HepG2 (cell line): ENCODE results near the gene CDK2. TPM values are rescaled to one million over a fixed set of nuclear protein-coding genes. Genes with fewer than 3 reads are reported as not detected.
A peak's percentile ranks its signal among the peaks of the same experiment; 100 is the strongest.

Experiments used
- ATAC-seq: fragments of 200-7000 bp; cut with Tn5 transposase; 3 replicates; pipeline ENCODE4 v1.9.1; 2020; ENCODE audit warnings: mild to moderate bottlenecking, moderate library complexity
- BruUV-seq: library from RNA; stranded (reverse); fragments of 400-500 nt; replicated peaks from 2 replicates; lab custom pipeline; 2021; lab: Mats Ljungman, UMichigan
- CTCF ChIA-PET: fragments of 300-600 bp; formaldehyde crosslinking; extraction: SDS; loops from one replicate; lab custom pipeline; 2021; ENCODE audit warnings: low total read pairs, inconsistent platforms, low intra/inter-chr PET ratio; lab: Yijun Ruan, JAX
- POLR2A ChIA-PET: fragments of 350-600 bp; sonication (Branson Sonifier 250); formaldehyde crosslinking; loops from one replicate; lab custom pipeline; 2020; ENCODE audit warnings: antibody characterized with exemption, inconsistent platforms; lab: Yijun Ruan, JAX
- DNase-seq: peaks from one replicate; pipeline ENCODE4 v3.0.0-alpha.2; 2015; ENCODE audit warnings: low spot score
- FAIRE-seq: peaks from 3 replicates; lab custom pipeline; 2011; peaks lifted over from hg19 to GRCh38; lab: Jason Lieb, UNC
- H2AFZ ChIP-seq: one replicate; pipeline ENCODE4 v1.6.1; 2011; ENCODE audit warnings: low read length, inconsistent platforms
- H3K27ac ChIP-seq: fragments of 300-600 bp; 3 replicates; pipeline ENCODE4 v1.8.0; 2011; ENCODE audit warnings: mixed run types, mild to moderate bottlenecking, mixed read lengths, low read length, inconsistent platforms; ENCODE audit not compliant: insufficient read depth; ENCODE audit errors: extremely low read length
- H3K27me3 ChIP-seq, 2 experiments: fragments of 200-600 bp in 1 of 2; 2 replicates in 1 of 2; 3 replicates in 1 of 2; pipeline versions ENCODE4 v1.6.0 to v1.8.0; 2011; ENCODE audit warnings: low read length in 2 of 2, mild to moderate bottlenecking in 2 of 2, moderate library complexity in 2 of 2, inconsistent platforms in 1 of 2; ENCODE audit not compliant: insufficient read depth in 2 of 2, control insufficient read depth in 1 of 2
- H3K36me3 ChIP-seq, 2 experiments: fragments of 200-600 bp in 1 of 2; replicated peaks in 1 of 2; 2 replicates in 1 of 2; 3 replicates in 1 of 2; pipeline versions ENCODE4 v1.5.1 to v1.8.0; 2011; ENCODE audit warnings: low read length in 2 of 2, inconsistent platforms in 1 of 2; ENCODE audit not compliant: insufficient read depth in 2 of 2, control insufficient read depth in 1 of 2
- H3K4me1 ChIP-seq: 2 replicates; pipeline ENCODE4 v1.5.1; 2012; ENCODE audit warnings: low read length, inconsistent platforms; ENCODE audit not compliant: insufficient read depth
- H3K4me2 ChIP-seq: 2 replicates; pipeline ENCODE4 v1.6.0; 2011; ENCODE audit warnings: low read depth, low read length, inconsistent platforms
- H3K4me3 ChIP-seq, 3 experiments: fragments of 200-600 bp in 1 of 3; sonication (generic), shearing (Covaris generic) in 1 of 3; replicated peaks in 1 of 3; 2 replicates each; pipeline ENCODE4 v1.5.1; 2011 to 2016; ENCODE audit warnings: low read length in 3 of 3, inconsistent platforms in 2 of 3, low read depth in 2 of 3, mild to moderate bottlenecking in 2 of 3, control low read depth in 1 of 3, mixed read lengths in 1 of 3; ENCODE audit not compliant: insufficient read depth in 1 of 3
- H3K79me2 ChIP-seq: one replicate; pipeline ENCODE4 v1.6.1; 2011; ENCODE audit warnings: low read length, inconsistent platforms; ENCODE audit not compliant: insufficient read depth
- H3K9ac ChIP-seq: 2 replicates; pipeline ENCODE4 v1.6.0; 2011; ENCODE audit warnings: mild to moderate bottlenecking, low read depth, low read length, inconsistent platforms; ENCODE audit not compliant: insufficient read depth
- H3K9me3 ChIP-seq: 2 replicates; pipeline ENCODE4 v1.5.1; 2012; ENCODE audit warnings: mild to moderate bottlenecking, low read length
- H4K20me1 ChIP-seq: 2 replicates; pipeline ENCODE4 v1.6.0; 2011; ENCODE audit warnings: inconsistent platforms, mild to moderate bottlenecking, low read length, moderate library complexity; ENCODE audit not compliant: insufficient read depth
- CEBPZ ChIP-seq: IDR thresholded peaks from 2 replicates; pipeline ENCODE4 v1.6.1; 2012; ENCODE audit warnings: low read length, improper control_type of control experiment
- DZIP1 ChIP-seq: sonication (generic); formaldehyde crosslinking; IDR thresholded peaks from 2 replicates; pipeline ENCODE4 v1.5.0; 2020; ENCODE audit warnings: mild to moderate bottlenecking, missing genetic modification reagents
- E2F5 ChIP-seq: sonication (generic); formaldehyde crosslinking; conservative IDR thresholded peaks from 2 replicates; pipeline ENCODE4 v1.4.0; 2020; ENCODE audit warnings: missing genetic modification reagents
- KAT7 ChIP-seq: IDR thresholded peaks from 2 replicates; pipeline ENCODE4 v1.6.1; 2018; ENCODE audit warnings: borderline replicate concordance, missing compliant biosample characterization
- NAIF1 ChIP-seq: sonication (generic); formaldehyde crosslinking; IDR thresholded peaks from 2 replicates; pipeline ENCODE4 v1.5.0; 2020; ENCODE audit warnings: mild to moderate bottlenecking, missing genetic modification reagents, borderline replicate concordance
- SKI ChIP-seq: fragments of 450-650 bp; IDR thresholded peaks from one replicate; pipeline ENCODE4 v1.6.1; 2018; ENCODE audit warnings: mild to moderate bottlenecking; ENCODE audit not compliant: partially characterized antibody
- XBP1 ChIP-seq: sonication (generic); formaldehyde crosslinking; IDR thresholded peaks from 2 replicates; pipeline ENCODE4 v1.5.0; 2020; ENCODE audit warnings: missing genetic modification reagents
- ZNF580 ChIP-seq: IDR thresholded peaks from 2 replicates; pipeline ENCODE4 v1.6.1; 2016; ENCODE audit warnings: low read depth, borderline replicate concordance
- ZNF747 ChIP-seq: sonication (generic); formaldehyde crosslinking; IDR thresholded peaks from 2 replicates; pipeline ENCODE4 v1.8.1; 2023; ENCODE audit warnings: missing genetic modification reagents, mild to moderate bottlenecking, borderline replicate concordance
- whole genome bisulfite sequencing: methylation state at CpG from one replicate; pipeline ENCODE4 v1.1.6; 2017; ENCODE audit warnings: low lambda C conversion rate; 5-methylcytosine and 5-hydroxymethylcytosine counted together
- in situ Hi-C: cut with HindIII; loops from 2 replicates; pipeline ENCODE4 v1.10.0; 2017; ENCODE audit warnings: low pct_unique_long_range_greater_than_20kb; ENCODE audit not compliant: extremely low pct_ligation_motif_present
- intact Hi-C: fragments of 100-400 bp; cut with micrococcal nuclease; formaldehyde crosslinking; loops from one replicate; pipeline ENCODE4 v1.10.0; 2022; ENCODE audit not compliant: unreplicated experiment
- polyA plus RNA-seq, 8 experiments: library from polyadenylated mRNA; depleted of rRNA in 3 of 8; stranded (reverse) in 7 of 8; unstranded in 1 of 8; fragments of >200 nt; fragmentation: Illumina TruSeq in 4 of 8; extraction: Trizol in 4 of 8; gene quantifications; 2 replicates each; pipeline versions ENCODE4 v1.2.1 to v1.2.3, GENCODE V29; 2011 to 2016; ENCODE audit warnings: low read depth in 4 of 8, missing spikeins in 1 of 8, mixed read lengths in 1 of 8; ENCODE audit not compliant: insufficient read depth in 1 of 8
- total RNA-seq, 5 experiments: library from RNA; depleted of rRNA; stranded (reverse); fragments of >200 nt; fragmentation: Illumina TruSeq; extraction: Trizol; gene quantifications; 2 replicates each; pipeline ENCODE4 v1.2.3, GENCODE V29; 2016; ENCODE audit warnings: low read depth in 1 of 5

CDK2 gene
- total and polyA plus RNA-seq, 2 of the 13 experiments (the other 11 are each of a cell fraction or from before 2014, with no cell fraction given), result 47.5 to 52.6 TPM

GRCh38 chr12:55937981-55938380, 28.6 kb upstream of the CDK2 start:
- WGBS, result 62% methylated on average over 2 of the region's 2 CpGs

More at GRCh38 chr12:55937981-55938380, 28.6 kb upstream of the CDK2 start:
- POLR2A ChIA-PET, result no interaction called here
- no peak for TF ChIP-seq SKI
- TF ChIP-seq DZIP1 (CRISPR knock-in tag), result no peak
- TF ChIP-seq KAT7 (CRISPR knock-in tag), result no peak
- no peak for TF ChIP-seq NAIF1 (CRISPR knock-in tag)
- no peak for TF ChIP-seq XBP1 (CRISPR knock-in tag)
- TF ChIP-seq E2F5 (CRISPR knock-in tag), result no peak
- TF ChIP-seq CEBPZ, result no peak
- no peak for TF ChIP-seq ZNF747 (CRISPR knock-in tag)
- no peak for TF ChIP-seq ZNF580 (CRISPR knock-in tag)
- TF ChIP-seq, all 625 proteins: peak for 0
- in situ Hi-C loops (loop anchor here (5.0 kb wide), 1 partner anchor 201 kb away; no protein-coding TSS in a partner anchor), intact Hi-C loops (no loop called here)
- H3K27ac ChIP-seq, result no peak overlapping the region
- no peak overlapping the region for H2AFZ ChIP-seq
- H3K27me3 ChIP-seq, result 0 out of 5 replicates have a peak, but pooled peaks cover 0 to 1% of the 10 kb centered on the region in 2 experiments
- no peaks in the 10 kb centered on the region for H3K36me3 ChIP-seq
- peaks cover 21% of the 10 kb centered on the region for H3K4me1 ChIP-seq
- no peaks in the 10 kb centered on the region for H3K79me2 ChIP-seq
- no peak overlapping the region for H3K4me2 ChIP-seq
- ATAC-seq (no peak; the same call in 2 of the 3 replicates), DNase-seq (no peak), FAIRE-seq (no peak)
- BruUV-seq, result no TSS peak
- CTCF ChIA-PET, result no interaction called here
- no peaks in the 10 kb centered on the region for H4K20me1 ChIP-seq
- no peaks in the 10 kb centered on the region for H3K9me3 ChIP-seq
- no peak overlapping the region for H3K4me3 ChIP-seq
- 0 out of 2 replicates have a peak overlapping the region, but pooled peaks have one; percentile 2 for H3K9ac ChIP-seq
